Stimulated activated CD8-positive, alpha-beta memory T cell treated with anti-CD3 and anti-CD28 coated beads, Interleukin-7, amount 100 ng/mL, for 24 hours (primary cell): ENCODE results near the gene FEV.
A peak's percentile ranks its signal among the peaks of the same experiment; 100 is the strongest.

Experiments used
- DNase-seq: peaks from one replicate; pipeline ENCODE4 v3.0.0-alpha.2; 2020; ENCODE audit warnings: low read depth

Gene FEV

DNA sequence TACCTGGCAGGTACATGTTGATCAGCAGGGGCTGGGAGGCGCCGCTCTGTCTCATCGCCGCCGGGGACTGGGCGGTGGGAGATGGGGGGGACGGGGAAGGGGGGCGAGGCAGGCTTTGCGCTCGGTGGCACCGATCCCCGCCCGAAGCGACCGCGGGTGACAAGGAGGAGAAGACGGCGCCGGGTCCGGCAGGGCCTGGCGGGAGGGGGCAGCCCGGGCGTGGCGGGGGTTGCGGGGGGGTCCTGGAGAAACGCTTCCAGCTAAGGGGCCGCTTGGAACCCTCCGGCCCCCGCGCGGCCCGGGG, at the start of gene FEV:
Gene FEV, minus strand, starts transcription at position 164 of the 304 bp plus-strand sequence. Its CDS starts 109 bp downstream, at position 55.
- no peak for DNase-seq

DNA sequence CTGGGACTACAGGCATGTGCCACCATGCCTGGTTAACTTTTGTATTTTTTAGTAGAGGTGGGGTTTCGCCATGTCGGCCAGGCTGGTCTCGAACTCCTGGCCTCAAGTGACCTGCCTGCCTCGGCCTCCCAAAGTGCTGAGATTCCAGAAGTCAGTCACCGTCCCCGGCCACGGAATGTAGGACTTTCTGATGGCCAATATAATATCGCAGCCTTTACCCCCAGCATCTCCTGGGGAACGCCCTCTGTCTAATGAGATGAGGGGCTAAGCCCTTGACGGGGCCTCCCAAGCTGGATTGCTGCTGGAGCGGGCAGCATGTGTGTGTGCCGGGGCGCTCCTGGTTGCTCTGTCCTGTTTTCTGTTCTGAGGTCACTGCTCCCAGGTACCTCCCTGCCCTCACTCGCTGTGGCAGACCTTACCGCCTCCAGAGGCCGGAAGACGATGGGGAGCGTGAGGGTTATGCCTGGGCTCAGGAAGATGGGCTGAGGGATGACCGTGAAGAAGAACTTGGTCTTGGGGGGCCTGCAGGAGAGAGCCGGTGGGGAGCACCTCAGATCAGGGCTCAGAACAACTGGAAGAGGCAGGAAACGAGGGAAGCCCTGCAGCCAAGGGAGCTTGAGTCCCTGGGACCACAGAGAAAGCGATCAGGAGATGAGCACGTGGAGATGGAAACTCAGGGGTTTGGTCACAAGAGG, 47.2 kb upstream of the FEV start:
- DNase-seq, result no peak

DNA sequence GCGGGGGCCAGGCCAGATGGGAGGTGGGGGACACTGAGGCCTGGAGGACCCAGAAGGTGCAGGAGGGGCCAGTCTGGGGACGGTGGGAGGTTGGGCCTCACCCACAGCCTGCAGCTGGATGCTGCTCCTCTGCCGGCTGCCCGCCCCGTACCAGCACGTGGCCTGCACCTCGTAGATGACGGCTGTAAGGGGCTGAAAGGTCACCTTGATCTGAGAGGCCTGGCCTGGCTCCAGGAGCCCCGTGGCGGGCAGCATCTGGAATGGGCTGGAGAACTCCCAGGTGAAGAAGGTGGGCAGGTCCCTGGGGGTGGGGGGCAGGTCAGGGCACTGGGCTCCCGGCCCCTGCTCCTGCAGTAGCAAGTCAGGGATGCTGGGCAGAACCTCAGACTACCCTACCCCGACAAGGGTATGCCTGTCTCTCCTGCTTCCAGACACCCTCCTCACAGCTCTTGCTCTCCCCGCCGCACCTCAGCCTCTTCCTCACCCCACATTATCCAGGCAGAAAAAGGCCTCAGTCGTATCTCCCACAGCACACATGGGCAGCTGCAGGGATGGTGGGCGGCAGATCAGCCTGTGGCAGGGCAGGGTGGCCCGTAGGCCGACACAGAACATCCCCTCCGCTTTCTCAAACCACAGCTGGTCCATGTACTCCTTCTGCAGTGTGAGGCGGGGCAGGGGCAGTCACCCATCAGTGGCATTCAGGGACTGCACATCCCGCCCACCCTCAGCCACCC, 46.2 kb upstream of the FEV start:
- no peak for DNase-seq

DNA sequence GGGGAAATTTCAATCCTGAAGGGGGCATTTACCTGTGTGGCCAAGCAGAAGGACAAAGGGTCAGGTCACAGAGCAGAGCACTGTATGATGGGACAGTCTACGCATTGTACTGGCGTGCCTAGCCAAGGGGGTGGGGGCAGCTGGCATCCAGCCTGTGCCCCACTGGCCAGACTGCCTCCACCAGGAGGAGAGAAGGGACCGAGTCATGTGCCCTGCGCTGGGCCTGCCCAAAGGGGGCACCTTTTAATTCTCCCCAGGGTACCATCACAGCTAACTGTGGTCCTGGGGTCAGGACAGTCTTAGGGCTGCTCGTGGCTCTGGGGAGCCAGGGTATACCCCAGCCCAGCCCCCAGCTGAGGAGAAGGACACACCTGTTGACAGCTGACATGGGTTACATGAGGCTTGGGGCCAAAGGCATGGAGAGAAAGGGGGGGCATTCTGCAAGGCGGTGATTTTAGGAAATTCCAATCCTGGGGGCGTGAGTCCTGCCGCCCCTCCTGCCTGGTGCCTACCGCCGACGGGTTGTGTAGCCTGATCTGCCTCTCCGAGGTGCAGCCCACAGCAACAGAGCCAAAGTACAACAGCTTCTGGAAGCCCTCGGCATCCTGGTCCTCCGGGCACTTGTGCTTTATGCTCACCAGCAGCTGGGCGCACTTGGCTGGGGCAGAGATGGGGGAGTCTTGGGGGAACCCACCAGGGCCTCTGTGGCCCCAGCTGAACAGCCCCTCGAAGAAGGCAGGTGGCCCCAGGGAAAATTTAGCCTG, 45.4 kb upstream of the FEV start:
- DNase-seq, result no peak

DNA sequence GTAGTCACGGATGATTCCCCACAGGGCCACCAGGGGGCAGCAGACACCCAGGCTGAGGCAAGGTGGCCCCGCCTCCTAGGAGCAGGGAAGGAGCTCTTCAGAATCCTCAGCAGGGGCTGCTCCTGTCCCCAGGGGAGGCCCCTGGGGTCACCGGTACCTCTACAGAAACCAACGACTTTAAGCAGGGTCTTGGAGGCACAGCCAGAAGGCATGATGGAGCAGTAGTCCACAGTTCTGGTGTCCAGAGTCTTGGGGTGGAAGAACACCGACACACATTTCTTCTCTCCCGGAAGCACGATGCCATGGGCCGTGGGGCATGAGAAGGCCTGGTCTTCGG, 44.8 kb upstream of the FEV start:
- DNase-seq, result peak; percentile 47

DNA sequence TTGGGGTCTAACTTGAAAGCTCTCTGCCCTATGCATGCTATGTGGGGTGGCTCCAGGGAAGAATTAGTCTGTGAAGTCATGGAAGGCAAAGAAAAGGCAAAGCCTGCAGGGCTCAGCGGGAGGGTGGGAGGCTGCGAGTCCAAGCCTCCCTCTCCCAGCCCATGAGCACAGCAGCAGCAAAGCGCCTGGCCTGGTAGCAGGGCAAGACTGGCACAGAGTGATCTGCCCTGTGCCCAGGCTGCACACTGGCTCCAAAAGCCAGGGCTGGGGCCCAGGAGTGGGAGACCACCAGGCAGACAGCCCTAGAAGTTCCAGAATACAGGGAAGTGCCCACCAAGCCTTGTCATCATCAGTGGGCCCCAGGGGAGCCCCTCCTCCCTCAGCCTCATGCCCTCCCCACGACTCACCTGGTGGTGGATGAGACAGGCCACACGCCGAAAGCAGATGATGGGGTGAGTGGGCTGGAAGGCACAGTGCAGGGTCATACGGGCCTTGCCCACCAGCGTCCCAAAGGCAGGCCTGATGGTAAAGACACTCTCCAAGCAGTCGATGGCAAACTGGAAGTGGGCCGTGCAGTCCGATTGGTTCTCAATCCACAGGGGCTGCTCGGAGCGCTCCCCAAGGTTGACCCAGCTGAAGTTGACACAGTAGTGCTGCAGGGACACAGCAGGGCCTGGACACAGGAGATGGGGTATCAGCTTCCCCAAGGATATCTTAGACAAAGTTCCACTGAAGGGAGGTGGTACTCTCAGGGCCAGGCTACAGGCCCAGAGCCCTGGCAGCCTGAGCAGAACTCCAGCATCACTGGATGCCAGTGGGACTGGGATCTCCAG, 44.2 kb upstream of the FEV start:
- no peak for DNase-seq

DNA sequence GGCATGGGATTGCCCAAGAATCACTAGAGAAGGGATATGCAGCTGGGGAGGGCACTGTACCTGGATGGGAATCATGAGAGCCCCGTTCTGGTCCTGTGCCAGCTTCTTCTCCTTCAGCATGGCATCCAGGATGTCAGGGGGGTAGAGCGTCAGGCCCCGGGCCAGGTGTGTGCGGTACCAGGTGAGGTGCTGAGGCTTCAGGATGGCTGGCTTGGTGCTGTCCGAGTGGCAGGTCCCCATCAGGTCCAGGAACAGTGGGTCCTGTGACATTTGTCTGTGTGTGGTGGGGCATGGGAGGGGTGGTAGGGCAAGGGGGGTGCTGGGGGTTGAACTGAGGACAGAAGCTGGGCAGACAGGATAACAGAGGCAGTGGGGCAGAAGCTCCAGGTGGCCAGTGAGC, 43.2 kb upstream of the FEV start:
- DNase-seq, result no peak

DNA sequence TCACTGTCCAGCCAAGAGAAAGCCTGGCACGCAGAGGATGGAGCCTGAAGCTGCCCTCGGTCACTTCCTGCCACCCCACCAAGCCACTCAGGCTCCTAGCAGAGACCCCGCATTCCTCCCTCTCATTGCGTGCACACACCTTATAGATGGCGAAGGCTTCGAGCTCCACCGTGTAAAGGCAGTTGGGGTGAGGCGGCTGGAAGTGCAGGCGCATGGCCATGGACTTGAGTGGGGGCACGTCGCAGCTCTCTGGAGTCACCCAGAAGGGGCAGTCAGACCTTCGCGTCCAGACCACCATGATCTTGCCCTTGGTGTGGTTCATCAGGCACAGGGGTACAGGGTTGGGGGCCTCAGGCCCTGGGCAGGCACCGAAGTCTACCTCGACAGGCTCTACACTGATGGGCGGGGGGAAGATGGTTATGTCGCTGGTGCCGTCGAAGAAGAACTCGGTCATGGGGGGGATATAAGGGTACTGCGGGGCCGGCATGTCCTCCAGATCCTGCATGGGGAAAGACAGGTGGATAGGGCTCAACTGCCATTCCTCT, 42.6 kb upstream of the FEV start:
- DNase-seq, result no peak

DNA sequence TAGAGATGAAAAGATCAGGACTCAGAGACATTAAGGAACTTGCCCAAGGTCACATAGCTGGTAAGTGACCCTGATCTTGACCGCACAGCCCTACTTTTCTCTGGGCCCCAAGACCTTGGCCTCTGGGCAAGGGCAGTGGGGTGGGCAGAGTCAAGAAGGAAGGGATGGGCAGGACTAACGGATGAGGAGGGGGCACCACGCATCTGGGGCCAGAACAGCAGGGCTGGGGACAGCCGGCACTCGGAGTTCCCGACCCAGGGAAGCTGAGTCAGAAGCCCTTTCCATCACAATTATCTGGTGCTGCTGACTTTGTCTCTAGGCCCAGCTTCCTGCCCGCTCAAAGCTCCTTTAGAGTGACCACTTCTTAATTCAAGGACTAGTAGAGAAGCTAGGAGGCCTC, 42.0 kb upstream of the FEV start:
- DNase-seq, result no peak

DNA sequence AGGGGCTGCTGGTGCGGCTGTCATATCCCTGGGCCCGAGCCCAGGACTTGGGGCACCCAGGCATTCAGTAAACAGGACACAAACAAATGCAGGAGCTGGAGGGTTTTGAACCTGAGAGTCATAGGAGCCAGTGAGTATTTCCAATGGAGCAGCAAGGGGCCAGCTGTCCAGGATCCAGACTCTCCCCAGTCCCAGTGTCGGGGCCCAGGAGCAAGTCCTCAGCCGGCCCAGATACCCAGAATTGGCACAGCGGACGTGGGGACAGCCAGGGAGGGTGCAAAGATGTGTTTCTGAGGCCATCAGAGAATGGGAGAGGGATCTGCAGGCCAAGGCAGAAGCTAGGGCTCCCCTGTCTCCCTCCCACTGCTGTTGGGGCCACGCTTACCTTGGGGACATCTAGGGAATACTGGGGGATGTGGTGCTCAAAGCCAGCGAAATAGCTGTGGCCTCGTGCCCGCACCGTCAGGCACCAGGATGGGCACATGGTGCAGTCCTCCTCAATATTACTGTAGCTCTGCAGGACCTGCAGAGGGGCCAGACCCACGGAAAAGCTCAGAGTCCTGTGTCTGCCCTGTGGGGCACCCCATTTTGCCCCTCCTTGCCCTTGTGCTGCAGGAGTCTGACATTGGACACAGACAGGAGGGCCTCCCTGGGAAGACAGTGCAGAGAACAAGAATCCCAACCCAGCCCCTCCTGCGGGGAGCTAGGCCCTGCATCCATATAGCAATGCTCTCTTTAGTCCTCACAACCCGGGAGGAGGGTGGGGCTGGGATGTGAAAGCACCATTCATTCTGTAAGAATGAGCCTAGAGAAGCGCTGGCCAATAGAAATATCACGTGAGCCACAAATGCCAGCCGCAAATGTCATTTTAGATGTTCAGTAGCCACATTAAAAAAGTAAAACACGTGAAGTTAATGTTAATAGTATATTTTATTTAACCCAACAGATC, 40.9 kb upstream of the FEV start:
- no peak for DNase-seq

DNA sequence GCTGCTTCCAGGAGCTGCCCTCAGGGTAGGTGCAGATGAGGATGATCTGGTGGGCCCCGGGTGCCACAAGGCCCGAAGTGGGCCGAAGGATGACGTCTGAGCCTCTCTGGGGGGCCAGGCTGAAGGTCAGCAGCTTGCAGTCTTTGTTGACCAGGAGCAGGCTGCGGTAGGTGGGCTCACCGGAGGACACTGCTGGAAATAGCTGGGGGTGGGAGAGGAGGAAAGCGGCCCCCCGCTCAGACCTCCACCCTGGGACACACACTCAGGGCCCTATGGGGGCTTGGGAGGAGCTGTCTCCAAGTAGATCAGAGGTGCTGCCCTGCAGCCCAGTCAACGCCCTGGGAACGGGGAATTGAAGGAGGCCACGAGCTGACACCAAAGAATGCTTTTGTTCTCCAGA, 39.1 kb upstream of the FEV start:
- no peak for DNase-seq

DNA sequence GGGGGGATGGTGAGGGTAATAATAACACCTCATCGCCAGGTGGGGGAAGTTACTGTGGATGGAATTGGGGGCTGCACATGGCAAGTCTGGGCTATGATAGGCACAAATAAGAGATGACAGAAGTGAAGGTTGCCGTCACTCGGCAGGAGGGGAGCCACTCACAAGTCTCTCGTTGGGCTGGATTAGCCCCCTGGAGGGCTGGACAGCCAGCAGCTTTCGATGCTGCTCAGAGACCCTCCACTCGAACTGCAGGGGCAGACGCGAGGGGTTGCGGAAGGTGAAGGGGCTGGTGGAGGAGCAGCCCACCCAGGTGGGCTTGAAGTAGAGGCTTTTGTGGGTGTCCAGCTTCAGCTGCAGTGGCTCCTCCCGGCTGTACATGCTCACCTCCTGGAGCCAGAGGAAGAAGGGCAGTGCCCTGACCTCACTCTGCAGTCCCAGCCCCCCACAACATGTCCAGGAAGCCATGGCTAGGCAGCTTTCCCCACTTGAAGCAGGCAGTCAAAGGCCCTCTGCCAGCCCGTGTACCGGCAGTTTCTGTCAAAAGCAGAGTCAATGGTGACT, 38.1 kb upstream of the FEV start:
- no peak for DNase-seq

DNA sequence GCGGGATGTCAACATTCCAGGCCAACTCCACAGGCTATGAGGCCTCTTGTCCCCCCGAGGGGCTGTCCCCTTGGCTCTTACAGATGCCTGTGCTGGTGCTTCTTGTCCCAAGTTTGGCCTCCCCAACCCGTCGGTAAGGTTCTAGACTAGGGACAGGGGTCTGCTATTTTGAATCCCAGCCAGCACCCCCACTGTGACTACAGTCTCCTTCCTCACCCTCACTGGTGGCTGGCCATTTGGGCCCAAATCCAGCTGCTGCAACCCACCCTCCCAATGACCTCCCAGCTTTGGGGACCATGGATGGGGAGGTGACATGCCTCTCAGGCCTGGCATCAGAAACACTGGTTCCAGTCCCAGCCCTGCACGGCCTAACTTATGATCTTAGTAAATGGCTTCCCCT, 37.6 kb upstream of the FEV start:
- no peak for DNase-seq

DNA sequence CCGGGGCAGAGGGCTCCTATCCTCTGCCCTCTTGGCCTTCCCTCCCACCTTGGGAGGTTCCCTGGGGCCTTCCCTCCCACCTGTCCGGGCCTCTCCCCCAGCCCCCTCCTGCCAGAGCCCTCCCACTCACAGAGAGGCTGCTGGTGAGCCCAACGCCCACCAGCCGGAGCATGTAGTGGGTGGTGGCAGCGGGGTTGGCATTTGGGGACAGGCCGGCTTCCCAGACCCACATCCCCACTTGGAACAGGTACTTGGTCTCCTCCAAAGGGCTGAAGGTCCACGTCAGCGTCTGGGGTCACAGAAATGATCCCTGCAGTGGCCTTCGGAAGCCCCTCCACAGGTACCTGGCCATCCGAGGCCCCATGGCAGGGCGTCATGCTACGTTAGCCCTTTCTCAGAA, 37.1 kb upstream of the FEV start:
- no peak for DNase-seq

DNA sequence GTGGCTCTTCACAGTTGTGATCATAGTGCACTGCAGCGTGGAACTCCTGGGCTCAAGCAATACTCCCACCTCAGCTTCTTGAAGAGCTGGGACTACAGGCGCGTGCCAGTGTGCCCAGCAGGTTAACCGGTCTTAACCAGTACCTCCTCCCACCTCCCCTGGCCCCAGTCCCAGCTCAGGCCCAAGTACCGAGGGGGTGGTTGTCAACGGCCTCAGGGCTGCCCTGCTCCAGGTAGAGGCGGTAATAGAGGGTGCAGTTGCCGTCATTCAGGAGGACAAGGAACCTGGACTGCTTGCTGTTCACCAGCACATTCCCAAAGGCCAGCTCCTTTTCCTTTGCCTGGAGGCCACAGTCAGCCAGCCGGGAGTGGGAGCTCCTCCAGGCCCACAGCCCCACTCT, 36.6 kb upstream of the FEV start:
- no peak for DNase-seq

DNA sequence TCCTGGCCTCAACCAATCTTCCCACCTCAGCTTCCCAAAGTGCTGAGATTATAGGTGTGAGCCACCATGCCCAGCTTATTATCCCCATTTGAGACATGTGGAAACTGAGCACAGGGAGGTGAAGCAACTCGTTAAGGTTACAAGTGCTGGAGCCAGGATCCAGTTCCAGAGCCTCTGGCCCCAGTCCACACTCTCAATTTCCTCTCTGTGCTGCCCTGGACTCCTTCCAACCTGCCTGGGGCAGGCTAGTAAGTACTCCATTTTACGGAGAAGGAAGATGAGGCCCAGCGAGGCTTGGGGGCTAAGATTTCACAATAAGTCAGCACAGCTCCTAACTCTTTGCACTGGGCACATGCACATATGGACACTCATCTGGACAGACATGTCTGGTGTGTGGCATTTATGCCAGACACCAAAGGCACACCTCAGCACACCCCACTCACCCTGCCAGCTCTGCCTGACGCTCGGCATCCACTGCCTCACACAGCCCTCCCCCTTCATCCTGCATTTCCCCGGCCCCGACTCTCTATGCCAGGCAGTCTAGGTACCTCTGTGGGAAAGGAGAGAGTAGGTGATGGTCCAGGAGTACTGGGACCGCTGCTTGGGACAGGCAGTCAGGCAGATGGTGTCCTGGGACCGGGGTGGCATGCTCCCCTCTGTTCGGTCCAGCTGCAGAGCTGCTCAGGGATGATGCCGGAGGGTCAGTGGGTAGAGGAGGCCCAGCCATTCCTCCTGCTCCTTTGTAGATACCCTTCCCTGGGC, 35.8 kb upstream of the FEV start:
- DNase-seq, result no peak

DNA sequence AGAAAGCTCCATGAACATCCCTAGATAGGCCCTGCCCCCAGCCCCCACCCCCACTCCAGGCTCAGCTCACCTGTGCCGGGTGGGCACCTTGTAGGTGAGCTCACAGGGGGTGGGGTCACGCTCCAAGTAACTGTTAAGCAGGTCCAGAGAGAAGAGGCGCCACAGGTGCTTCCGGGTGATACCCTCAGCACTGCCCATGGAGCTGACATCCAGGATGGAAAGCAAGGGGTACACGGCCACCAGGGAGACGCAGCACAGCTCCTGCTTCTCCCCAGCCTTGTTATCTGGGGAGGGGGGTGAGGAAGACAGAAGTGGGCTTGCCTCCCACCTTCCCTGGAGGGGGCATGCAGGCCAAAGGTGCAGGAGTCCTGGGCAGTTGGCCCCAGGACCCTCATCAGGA, 34.5 kb upstream of the FEV start:
- DNase-seq, result no peak

DNA sequence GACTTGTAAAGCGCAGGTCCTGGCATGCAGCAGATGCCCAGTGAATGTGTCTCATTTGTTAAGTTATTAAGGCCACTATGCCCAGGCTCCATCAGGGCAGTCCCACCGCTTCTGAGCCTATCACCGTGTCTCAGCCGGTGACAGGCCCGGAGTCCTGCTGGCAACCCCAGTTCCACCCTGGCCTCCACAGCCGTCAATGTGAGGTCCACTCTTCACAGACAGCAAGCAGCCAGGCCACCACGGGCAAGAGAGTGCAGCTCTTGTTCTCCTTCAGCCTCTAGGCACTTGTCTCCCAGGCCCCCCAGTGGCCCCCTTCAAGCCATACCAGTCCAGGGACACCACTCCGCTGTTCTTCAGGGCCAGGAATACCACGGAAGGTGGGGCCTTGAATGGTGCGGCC, 33.7 kb upstream of the FEV start:
- DNase-seq, result no peak

DNA sequence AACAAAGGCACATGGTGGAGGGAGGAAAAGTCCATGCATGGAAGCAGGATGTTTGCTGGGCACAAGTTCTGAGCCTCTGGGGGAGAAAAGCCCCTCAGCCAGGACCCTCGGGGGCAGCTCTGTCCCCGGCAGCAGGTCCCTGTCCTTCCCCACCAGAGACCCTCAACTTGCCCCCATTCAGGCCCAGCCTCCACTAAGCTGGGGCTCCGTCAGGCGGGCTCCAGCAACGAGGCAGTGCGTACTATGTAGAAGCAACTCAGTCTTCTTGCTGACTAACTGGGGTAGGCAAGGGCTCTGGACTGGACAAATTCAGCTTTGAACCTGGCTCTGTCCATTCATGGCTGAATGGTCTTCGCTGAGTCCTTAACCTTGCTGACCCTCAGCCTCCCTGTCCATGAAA, 33.3 kb upstream of the FEV start:
- DNase-seq, result no peak
